Keratinocyte (primary cell): ENCODE data around the gene UBE2V1. TPM values are rescaled to one million over a fixed set of nuclear protein-coding genes. Genes with fewer than 3 reads are reported as not detected.

ENCODE experiments used
- DNase-seq: peaks from one replicate; pipeline ENCODE4 v3.0.0-alpha.2; 2011; ENCODE audit warnings: low read depth, missing footprints, low spot score
- FAIRE-seq: peaks from 2 replicates; lab custom pipeline; 2011; peaks lifted over from hg19 to GRCh38; lab: Jason Lieb, UNC
- H2AFZ ChIP-seq: 2 replicates; pipeline ENCODE4 v1.6.0; 2012; ENCODE audit warnings: low read length, control low read depth, inconsistent platforms; ENCODE audit not compliant: control insufficient read depth
- H3K27ac ChIP-seq: 2 replicates; pipeline ENCODE4 v1.5.1; 2011; ENCODE audit warnings: low read length; ENCODE audit not compliant: control insufficient read depth, insufficient read depth
- H3K27me3 ChIP-seq: 3 replicates; pipeline ENCODE4 v1.6.0; 2011; ENCODE audit warnings: low read length; ENCODE audit not compliant: control insufficient read depth, insufficient read depth; ENCODE audit errors: extremely low read depth
- H3K36me3 ChIP-seq, 2 experiments: 2 replicates in 1 of 2; 3 replicates in 1 of 2; pipeline ENCODE4 v1.5.1; 2011; ENCODE audit warnings: low read length in 2 of 2, mild to moderate bottlenecking in 1 of 2; ENCODE audit not compliant: control insufficient read depth in 2 of 2, insufficient read depth in 2 of 2; ENCODE audit errors: extremely low read depth in 1 of 2
- H3K4me1 ChIP-seq: 3 replicates; pipeline ENCODE4 v1.5.1; 2011; ENCODE audit warnings: low read length; ENCODE audit not compliant: control insufficient read depth, insufficient read depth; ENCODE audit errors: extremely low read depth
- H3K4me2 ChIP-seq: 3 replicates; pipeline ENCODE4 v1.6.0; 2011; ENCODE audit warnings: low read depth, low read length; ENCODE audit not compliant: control insufficient read depth, insufficient read depth; ENCODE audit errors: extremely low read depth
- H3K4me3 ChIP-seq, 3 experiments: fragments of 200-600 bp in 1 of 3; sonication (generic) in 1 of 3; 2 replicates in 2 of 3; 3 replicates in 1 of 3; pipeline ENCODE4 v1.5.1; 2011 to 2016; ENCODE audit warnings: low read length in 3 of 3, mild to moderate bottlenecking in 3 of 3, control low read depth in 2 of 3, inconsistent platforms in 1 of 3, low read depth in 1 of 3, mixed read lengths in 1 of 3, mixed run types in 1 of 3, moderate library complexity in 1 of 3; ENCODE audit not compliant: control insufficient read depth in 2 of 3, insufficient read depth in 2 of 3; ENCODE audit errors: extremely low read depth in 1 of 3
- H3K79me2 ChIP-seq: 2 replicates; pipeline ENCODE4 v1.6.0; 2012; ENCODE audit warnings: low read length; ENCODE audit not compliant: control insufficient read depth, insufficient read depth
- H3K9ac ChIP-seq: 3 replicates; pipeline ENCODE4 v1.6.0; 2011; ENCODE audit warnings: low read length; ENCODE audit not compliant: control insufficient read depth, insufficient read depth; ENCODE audit errors: extremely low read depth
- H3K9me1 ChIP-seq: 3 replicates; pipeline ENCODE4 v1.6.0; 2011; ENCODE audit warnings: low read length; ENCODE audit not compliant: control insufficient read depth, insufficient read depth; ENCODE audit errors: extremely low read depth
- H3K9me3 ChIP-seq: 2 replicates; pipeline ENCODE4 v1.5.1; 2012; ENCODE audit warnings: low read depth, low read length; ENCODE audit not compliant: control insufficient read depth
- H4K20me1 ChIP-seq: 3 replicates; pipeline ENCODE4 v1.6.0; 2011; ENCODE audit warnings: low read length; ENCODE audit not compliant: control insufficient read depth, insufficient read depth; ENCODE audit errors: extremely low read depth
- EZH2 ChIP-seq: IDR thresholded peaks from one replicate; pipeline ENCODE4 v1.6.1; 2012; ENCODE audit warnings: inconsistent platforms, mild to moderate bottlenecking, low read length, moderate library complexity
- dilution Hi-C: fragments of 300-500 bp; cut with MboI; formaldehyde crosslinking; loops from one replicate; pipeline ENCODE4 v1.7.0; 2020; ENCODE audit warnings: low sequenced_read_pairs; ENCODE audit not compliant: extremely low pct_ligation_motif_present
- polyA plus RNA-seq, 5 experiments: library from polyadenylated mRNA; depleted of rRNA in 3 of 5; stranded (reverse) in 3 of 5; stranded (forward) in 1 of 5; unstranded in 1 of 5; fragments of >200 nt; gene quantifications; 1 replicate in 1 of 5; 2 replicates in 3 of 5; 3 replicates in 1 of 5; pipeline versions ENCODE4 v1.2.1 to v1.2.3, GENCODE V29; 2011 to 2012; ENCODE audit warnings: missing spikeins in 2 of 5, low read depth in 1 of 5, low replicate concordance in 1 of 5
- TF ChIP-seq, protein P1 (sequence below), 3 experiments: IDR thresholded peaks in 1 of 3; conservative IDR thresholded peaks in 1 of 3; optimal IDR thresholded peaks in 1 of 3; 2 replicates in 2 of 3; 3 replicates in 1 of 3; pipeline versions ENCODE3 to v1.5.1; 2011; ENCODE audit warnings: low read length in 3 of 3, mild to moderate bottlenecking in 3 of 3, moderate library complexity in 2 of 3, control low read depth in 1 of 3, inconsistent platforms in 1 of 3; ENCODE audit not compliant: insufficient read depth in 2 of 3; ENCODE audit errors: extremely low read depth in 1 of 3

UBE2V1 gene
- polyA plus RNA-seq, 1 donor (not counting 4 experiments of a cell fraction or from before 2014, with no cell fraction given): 117 TPM

- Histone ChIP-seq H3K9me1 (no peaks in the 10 kb centered on the region), H3K27me3 (no peaks in the 10 kb centered on the region), H3K9ac (no peak overlapping the region), H2AFZ (no peak overlapping the region), H3K9me3 (no peaks in the 10 kb centered on the region), H4K20me1 (peaks cover 14% of the 10 kb centered on the region), H3K36me3 (peaks cover 57 to 67% of the 10 kb centered on the region in 2 experiments), H3K4me1 (peaks cover 9% of the 10 kb centered on the region), H3K27ac (no peak overlapping the region), H3K79me2 (peaks cover 39% of the 10 kb centered on the region), H3K4me2 (no peak overlapping the region), H3K4me3 (no peak overlapping the region)
- no peak for TF ChIP-seq EZH2
- TF ChIP-seq, protein P1, sequence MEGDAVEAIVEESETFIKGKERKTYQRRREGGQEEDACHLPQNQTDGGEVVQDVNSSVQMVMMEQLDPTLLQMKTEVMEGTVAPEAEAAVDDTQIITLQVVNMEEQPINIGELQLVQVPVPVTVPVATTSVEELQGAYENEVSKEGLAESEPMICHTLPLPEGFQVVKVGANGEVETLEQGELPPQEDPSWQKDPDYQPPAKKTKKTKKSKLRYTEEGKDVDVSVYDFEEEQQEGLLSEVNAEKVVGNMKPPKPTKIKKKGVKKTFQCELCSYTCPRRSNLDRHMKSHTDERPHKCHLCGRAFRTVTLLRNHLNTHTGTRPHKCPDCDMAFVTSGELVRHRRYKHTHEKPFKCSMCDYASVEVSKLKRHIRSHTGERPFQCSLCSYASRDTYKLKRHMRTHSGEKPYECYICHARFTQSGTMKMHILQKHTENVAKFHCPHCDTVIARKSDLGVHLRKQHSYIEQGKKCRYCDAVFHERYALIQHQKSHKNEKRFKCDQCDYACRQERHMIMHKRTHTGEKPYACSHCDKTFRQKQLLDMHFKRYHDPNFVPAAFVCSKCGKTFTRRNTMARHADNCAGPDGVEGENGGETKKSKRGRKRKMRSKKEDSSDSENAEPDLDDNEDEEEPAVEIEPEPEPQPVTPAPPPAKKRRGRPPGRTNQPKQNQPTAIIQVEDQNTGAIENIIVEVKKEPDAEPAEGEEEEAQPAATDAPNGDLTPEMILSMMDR (optimal IDR thresholded peaks at IDR 0.05 in 1 of 3, IDR thresholded peaks at IDR 0.05 in 1 of 3, conservative IDR thresholded peaks at IDR 0.05 in 1 of 3; ENCODE audit: extremely low read depth in 1 of 3, insufficient read depth in 2 of 3, low read length in 3 of 3): no peak
- DNase-seq: no peak
- FAIRE-seq: no peak
- dilution Hi-C loops: no loop called here
Measured at GRCh38 chr20:50127587-50128519, 14.9 kb upstream of the UBE2V1 start.

- Histone ChIP-seq H3K4me2 (no peak overlapping the region), H3K4me1 (peaks cover 9% of the 10 kb centered on the region), H3K9me3 (no peaks in the 10 kb centered on the region), H3K27ac (peak overlapping the region; percentile 53), H3K4me3 (no peak overlapping the region), H3K79me2 (peaks cover 30% of the 10 kb centered on the region), H3K9ac (no peak overlapping the region), H3K9me1 (no peaks in the 10 kb centered on the region), H4K20me1 (peaks cover 9% of the 10 kb centered on the region), H3K27me3 (no peaks in the 10 kb centered on the region), H2AFZ (no peak overlapping the region), H3K36me3 (peaks cover 57 to 60% of the 10 kb centered on the region in 2 experiments)
- FAIRE-seq (peak; percentile 83), DNase-seq (no peak)
- TF ChIP-seq, protein P1 (optimal IDR thresholded peaks at IDR 0.05 in 1 of 3, IDR thresholded peaks at IDR 0.05 in 1 of 3, conservative IDR thresholded peaks at IDR 0.05 in 1 of 3; ENCODE audit: extremely low read depth in 1 of 3, insufficient read depth in 2 of 3, low read length in 3 of 3): no peak
- no peak for TF ChIP-seq EZH2
- dilution Hi-C loops: no loop called here
Measured at GRCh38 chr20:50126662-50127061, 13.7 kb upstream of the UBE2V1 start.
